SK-MEL-5 (cell line): ENCODE data around the gene SYTL3. TPM values are rescaled to one million over a fixed set of nuclear protein-coding genes. Genes with fewer than 3 reads are reported as not detected.
"Not testable (repeated sequence)": the region's sequence is repeated elsewhere in the genome, so short reads cannot be mapped to it uniquely, and the experiment has no call there.

Experiments
- DNase-seq: peaks from one replicate; pipeline ENCODE4 v3.0.0-alpha.2; 2016; ENCODE audit warnings: low read depth, low spot score
- in situ Hi-C: cut with HindIII; loops from 2 replicates; pipeline ENCODE4 v1.10.0; 2016; ENCODE audit warnings: low sequenced_read_pairs, high pct_unique_total_duplicates, low pct_unique_long_range_greater_than_20kb
- total RNA-seq: library from RNA; depleted of rRNA; stranded (reverse); fragments of >200 nt; shearing (Covaris generic); gene quantifications from 2 replicates; pipeline ENCODE4 v1.2.3, GENCODE V29; 2014

SYTL3 gene
- total RNA-seq, 1 experiment from 2014 or later: 0.92 TPM

- in situ Hi-C loops, DNase-seq: not testable (repeated sequence)
Observed at GRCh38 chr6:158632538-158633119, 17.2 kb upstream of the SYTL3 start.

- in situ Hi-C loops: no loop called here
- DNase-seq: no peak
Observed at GRCh38 chr6:158633127-158633526, 16.7 kb upstream of the SYTL3 start.

- DNase-seq: no peak
- in situ Hi-C loops: no loop called here
Observed at GRCh38 chr6:158634695-158635426, 15.0 kb upstream of the SYTL3 start.

- in situ Hi-C loops: no loop called here
Observed at GRCh38 chr6:158635427-158636073, 14.3 kb upstream of the SYTL3 start.

GRCh38 chr6:158636778-158637177 lies 13.1 kb upstream of the SYTL3 start:
- DNase-seq: no peak
- in situ Hi-C loops: no loop called here

More at GRCh38 chr6:158635427-158636073, 14.3 kb upstream of the SYTL3 start:
- no peak for DNase-seq

- in situ Hi-C loops: no loop called here
- DNase-seq: no peak
Observed at GRCh38 chr6:158638324-158638854, 11.5 kb upstream of the SYTL3 start.

- no peak for DNase-seq
- in situ Hi-C loops: no loop called here
Observed at GRCh38 chr6:158639056-158639455, 10.8 kb upstream of the SYTL3 start.

GRCh38 chr6:158640519-158640918 lies 9.3 kb upstream of the SYTL3 start:
- in situ Hi-C loops: no loop called here
- DNase-seq: no peak

GRCh38 chr6:158642097-158642601 lies 7.7 kb upstream of the SYTL3 start:
- no peak for DNase-seq
- in situ Hi-C loops: no loop called here

- no peak for DNase-seq
- in situ Hi-C loops: no loop called here
Observed at GRCh38 chr6:158643836-158644230, 6.0 kb upstream of the SYTL3 start.

GRCh38 chr6:158644231-158645063 lies 5.4 kb upstream of the SYTL3 start, which contains the start of gene DYNLT1:
Gene DYNLT1, minus strand, starts transcription at chr6:158644743. Its CDS starts 35 bp downstream, at chr6:158644708.
- peak; percentile 85 for DNase-seq
- in situ Hi-C loops: no loop called here

GRCh38 chr6:158645064-158646022 lies 4.5 kb upstream of the SYTL3 start:
- no peak for DNase-seq
- in situ Hi-C loops: no loop called here

- in situ Hi-C loops: no loop called here
- DNase-seq: no peak
Observed at GRCh38 chr6:158646023-158646910, 3.6 kb upstream of the SYTL3 start.

GRCh38 chr6:158647501-158647900 lies 2.4 kb upstream of the SYTL3 start:
- no peak for DNase-seq
- in situ Hi-C loops: no loop called here

- in situ Hi-C loops: no loop called here
- DNase-seq: no peak
Observed at GRCh38 chr6:158648682-158649131, 1.1 kb upstream of the SYTL3 start.
